ENCODE measurements around the gene IFITM1.
"Not testable (repeated sequence)": the region's sequence is repeated elsewhere in the genome, so short reads cannot be mapped to it uniquely, and the experiment has no call there.

Gene IFITM1

DNA sequence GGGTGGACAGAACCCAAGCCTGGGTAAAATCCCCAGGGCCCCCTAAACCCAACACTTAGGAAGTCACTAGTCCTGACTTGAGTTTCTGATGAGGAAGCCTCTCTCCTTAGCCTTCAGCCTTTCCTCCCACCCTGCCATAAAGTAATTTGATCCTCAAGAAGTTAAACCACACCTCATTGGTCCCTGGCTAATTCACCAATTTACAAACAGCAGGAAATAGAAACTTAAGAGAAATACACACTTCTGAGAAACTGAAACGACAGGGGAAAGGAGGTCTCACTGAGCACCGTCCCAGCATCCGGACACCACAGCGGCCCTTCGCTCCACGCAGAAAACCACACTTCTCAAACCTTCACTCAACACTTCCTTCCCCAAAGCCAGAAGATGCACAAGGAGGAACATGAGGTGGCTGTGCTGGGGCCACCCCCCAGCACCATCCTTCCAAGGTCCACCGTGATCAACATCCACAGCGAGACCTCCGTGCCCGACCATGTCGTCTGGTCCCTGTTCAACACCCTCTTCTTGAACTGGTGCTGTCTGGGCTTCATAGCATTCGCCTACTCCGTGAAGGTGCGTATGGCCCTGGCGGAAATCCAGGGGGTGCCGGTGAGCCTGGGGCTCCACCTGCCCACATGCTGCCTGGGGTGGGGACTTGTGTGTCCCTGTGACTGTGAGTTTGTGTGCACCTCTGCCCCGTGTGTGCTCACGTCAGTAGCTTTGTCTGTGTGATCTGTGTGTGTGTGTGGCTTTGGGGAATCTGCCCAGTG, at the start of gene IFITM1:
IFITM1 (plus strand) TSS at position 254 of the 767 bp plus-strand sequence; CDS start at position 385, 131 bp downstream.
- DNase-seq: peak; percentile 78

DNA sequence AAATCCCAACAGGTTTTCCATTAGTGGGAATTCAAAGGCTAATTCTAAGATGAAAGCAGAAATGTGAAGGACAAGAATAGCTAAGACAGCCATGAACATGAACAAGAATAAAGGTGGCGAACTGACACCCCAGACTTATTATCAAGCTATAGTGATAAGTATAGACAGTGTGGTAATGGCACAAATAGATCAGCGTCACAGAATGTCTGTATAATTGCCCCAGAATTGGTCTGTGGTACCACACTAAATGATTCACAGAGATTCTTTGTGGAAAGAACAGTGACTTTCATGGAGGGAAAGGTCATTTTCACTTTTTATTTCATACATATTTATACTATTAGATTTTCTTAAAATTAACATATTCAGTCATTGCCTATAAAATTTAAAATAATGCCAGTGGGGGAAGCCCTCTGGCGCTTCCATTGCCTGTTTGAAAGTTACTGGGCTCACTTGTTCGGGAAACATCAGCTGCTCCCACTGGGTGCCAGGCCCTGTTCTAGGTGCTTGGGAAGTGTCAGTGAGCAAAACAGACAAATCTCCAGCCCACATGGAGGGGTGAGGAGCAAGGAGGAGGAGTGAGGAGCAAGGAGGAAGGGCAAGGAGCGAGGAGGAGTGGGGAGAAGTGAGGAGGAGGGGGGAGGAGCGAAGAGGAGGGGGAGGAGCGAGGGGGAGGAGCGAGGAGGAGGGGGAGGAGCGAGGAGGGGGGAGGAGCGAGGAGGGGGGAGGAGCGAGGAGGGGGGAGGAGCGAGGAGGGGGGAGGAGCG, 47.0 kb upstream of the IFITM1 start:
- no peak for DNase-seq

DNA sequence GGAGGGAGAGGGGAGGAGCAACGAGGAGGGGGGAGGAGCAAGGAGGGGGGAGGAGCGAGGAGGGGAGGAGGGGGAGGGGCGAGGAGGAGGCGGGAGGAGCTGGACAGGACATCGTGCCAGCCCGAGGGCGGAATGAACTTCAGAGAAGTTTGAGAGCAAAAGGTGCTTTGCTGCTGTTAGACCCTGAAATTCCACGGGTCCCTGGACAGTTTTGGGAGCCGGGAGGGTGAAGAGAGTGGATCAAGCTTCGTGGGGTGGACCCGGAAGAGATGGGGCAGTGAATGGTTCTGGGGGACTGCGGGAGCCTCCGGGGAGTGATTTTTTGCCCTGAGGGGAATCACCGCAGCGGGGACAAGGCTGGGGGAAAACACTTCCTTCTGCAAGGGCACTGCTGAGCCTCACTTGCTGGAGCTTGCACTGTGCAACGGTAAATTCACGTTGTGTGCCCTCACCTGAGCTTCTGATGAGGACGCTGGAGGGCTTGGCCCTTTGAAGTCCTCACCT, 46.3 kb upstream of the IFITM1 start:
- no peak for DNase-seq

DNA sequence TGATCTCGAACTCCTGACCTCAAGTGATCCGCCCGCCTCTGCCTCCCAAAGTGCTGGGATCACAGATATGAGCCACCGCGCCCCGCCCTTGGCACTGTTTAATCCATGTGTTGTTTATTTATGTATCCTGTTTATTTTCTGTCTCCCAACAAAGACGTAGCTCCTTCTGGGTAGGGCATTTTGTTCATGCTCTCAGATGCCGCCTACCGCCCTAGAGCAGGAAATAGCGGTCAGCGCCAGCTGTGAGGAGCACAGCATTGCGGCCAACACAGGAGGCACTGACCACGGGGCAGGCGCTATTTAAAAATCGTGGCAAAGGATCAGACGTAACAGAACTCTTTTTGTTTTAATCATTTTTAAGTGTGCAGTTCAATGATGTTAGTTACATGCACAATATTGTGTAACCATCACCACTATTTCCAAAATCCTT, 45.1 kb upstream of the IFITM1 start:
- not testable (repeated sequence) for DNase-seq

DNA sequence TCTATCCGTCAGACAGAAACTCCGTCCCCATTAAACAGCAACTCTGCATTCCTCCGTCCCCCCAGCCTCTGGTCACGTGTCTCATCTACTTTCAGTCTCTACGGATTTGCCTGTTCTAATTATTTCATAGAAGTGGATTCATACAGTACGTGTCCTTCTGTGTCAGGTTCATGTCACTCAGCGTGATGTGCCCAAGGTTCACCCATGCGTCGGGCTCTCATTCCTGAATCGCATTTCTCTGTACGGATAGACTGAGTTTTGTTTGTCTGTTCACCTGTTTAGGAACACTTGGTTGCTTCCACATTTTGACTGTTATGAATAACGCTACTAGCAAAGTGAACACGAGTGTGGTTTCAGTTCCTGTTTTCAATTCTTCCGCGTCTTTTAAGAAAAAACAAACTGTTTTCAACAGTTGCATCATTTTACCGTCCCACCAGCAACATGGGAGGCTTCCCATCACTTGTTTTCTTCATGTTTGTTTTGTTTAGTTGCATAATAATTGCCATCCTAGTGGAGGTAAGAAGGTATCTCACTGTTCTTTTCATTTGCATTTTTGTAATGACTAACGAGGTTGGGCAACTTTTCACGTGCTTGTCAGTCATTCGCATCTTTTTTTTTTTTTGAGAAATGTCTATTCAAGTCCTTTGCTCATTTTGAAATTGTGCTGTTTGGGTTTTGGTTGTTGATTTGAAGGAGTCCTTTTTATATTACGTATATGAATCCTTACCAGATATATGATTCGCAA, 44.5 kb upstream of the IFITM1 start:
- no peak for DNase-seq

DNA sequence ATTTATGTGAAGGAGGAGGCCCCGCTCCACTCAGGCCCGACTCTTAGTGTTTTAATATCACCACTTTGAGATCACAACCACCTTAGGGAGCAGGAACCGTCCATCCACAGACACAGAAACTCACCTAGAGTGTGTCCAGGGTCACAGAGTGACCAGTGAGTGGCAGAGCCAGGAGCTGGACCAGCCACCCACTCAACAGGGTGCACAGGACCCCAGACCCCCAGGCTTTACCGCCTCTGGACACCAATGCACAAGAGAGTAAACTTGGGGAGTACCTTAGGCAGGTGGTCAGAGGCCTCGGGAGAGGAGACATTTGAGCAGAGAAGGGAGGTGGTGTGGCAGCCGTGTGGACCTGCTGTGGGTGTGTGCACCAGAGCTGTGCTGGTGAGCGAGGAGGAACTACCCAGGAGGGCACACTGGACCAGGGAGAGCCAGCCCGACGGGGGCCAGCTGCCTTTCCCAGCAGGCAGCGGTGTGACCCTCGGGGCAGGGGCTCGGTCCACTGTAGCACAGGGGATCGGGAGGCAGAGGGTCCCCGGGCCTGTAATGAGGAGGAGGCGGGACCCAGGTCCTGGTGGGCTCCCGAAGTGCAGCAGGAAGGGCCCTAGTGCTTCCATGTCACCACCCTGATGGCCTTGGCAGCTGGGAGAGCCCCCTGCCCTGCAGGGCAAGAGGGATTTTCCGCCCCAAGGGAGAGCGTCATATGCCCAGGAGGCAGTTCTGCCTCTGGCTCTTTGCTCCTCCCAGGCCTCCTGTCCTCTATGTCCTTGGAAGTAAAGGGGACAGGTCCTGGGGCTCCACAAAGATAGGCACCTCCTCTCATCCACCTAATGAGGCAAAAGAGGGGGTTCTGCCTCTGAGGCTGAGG, 43.2 kb upstream of the IFITM1 start:
- DNase-seq: no peak

DNA sequence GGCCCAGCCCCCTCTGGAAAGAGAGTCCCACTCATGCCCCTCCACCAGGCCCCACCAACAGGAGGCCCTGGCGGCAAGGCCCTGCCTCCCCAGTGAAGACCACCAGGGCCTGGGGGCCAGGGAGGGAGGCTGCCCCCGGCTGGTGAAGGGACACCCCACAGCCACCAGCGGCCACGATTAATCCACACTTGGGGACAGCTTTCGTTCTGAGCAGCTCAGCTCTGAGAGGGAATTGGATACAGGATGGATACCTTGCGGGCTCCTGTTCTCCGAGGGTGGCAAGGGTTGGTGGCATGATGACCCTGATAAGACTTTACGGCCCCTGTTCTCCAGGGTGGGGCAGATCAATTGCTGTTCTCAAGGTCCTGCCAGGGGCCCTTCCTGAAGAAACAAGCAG, 42.5 kb upstream of the IFITM1 start:
- DNase-seq: no peak

DNA sequence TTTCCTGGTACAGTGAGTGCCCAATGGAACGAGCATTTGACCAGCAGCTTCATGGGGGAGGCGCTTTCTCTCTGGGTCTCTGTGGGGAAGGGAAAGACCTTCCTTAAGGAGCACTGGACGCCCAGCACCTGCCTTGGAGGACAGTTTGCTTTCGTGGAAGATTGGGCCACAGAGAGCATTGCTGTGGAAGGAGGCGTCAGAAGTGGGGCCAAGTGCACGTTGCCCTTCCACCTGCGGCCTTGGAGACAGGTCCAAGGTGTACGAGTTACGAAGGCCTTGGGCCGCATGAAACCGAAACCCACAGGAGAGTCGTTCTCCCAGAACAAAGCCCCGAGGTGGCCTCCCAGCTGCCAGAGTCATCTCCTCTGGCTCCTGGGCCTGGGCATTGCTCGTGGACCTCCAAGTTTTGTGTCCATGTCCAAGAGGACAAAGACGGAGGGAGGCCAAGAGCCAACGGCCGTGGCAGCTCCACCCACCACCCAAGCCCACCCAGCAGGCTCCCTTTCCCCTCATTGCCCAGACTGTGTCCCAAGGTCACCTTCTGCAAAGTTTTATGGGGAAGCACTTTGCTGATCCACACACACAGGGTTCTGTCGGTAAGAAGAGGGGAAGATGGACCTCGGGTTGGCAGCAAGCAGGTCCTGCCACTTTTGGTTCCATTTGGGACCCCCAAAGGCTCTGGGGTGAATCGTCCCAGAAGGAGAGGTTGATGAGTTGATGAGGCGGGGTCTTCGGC, 41.5 kb upstream of the IFITM1 start:
- no peak for DNase-seq

DNA sequence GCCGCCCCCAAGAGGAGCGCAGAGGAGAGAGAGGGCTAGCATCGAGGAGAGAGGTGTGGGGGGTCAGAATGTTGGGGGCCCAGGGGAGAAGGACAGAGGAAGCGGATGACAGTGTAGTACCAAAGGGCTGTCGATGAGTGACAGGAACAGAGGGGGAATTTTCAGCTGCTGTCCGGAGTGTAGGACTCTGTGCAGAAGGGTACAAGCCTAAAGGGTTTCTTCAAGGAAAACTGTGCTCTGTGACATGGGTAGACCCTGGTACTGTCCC, 41.0 kb upstream of the IFITM1 start:
- DNase-seq: no peak

DNA sequence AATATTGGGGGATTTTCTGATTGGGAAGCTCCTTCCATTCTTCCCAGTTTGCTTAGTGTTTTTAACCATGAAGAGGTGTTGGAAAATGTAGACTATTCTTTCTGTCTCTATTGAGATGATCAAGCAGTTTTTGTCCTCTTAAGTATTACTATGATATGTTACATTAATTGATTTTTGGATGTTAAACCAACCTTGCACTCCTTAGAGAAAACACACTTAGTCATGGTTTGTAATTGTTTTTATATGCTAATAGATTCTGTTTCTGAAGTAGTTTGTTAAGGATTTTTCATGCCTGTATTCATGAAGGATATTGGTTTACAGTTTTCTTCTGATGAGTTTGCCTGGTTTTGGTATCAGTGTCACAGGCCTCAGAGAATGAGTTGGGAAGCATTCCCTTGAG, 37.6 kb upstream of the IFITM1 start:
- no peak for DNase-seq

DNA sequence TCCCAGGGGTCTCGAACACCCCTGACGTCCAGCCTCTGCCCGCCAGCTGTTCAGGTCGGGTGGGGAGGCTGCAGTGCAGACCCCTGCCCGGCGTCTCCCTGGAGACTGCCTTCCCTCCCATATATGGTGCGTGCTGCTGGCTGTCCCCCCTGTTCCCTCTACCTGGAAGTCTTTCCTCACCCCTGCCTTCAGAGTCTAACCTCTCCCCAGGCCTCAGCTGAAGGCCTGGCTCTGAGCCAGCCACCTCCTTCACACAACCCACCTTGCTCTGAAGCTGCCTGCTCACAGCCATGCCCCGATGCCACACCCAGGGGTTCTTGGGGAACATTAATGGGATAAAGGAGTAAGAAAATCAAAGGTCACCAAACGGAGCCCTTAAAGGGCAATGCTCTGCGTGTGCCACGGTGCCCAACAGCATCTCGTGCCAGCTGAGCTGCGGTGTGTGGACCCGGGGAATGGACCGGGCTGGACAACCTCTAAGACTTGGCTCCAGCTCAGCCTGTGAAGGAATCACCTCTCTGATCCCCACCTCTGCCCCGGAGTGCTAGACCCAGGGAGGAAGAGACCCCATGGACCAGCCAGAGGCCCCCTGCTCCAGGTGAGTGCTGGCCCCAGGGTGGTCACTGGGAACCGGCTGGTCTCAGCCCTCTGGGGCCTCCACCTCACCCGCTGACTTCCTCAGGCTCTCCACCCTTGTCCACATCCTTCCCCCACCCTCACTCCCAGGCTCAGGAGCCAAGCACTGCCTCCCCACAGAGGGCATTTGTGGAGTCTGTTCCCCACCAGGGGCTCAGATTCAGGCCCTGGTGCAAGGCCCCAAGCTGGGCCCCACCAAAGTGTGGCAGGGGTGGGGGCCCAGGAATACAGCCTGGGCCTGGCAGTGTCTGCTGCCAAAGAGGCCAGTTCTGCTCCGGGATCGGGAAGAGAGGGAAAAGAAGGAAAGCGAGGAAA, 35.6 kb upstream of the IFITM1 start, which contains the start of gene NLRP6:
NLRP6 (plus strand) TSS at position 407 of the 951 bp plus-strand sequence; CDS start at position 570, 163 bp downstream.
- DNase-seq: no peak

DNA sequence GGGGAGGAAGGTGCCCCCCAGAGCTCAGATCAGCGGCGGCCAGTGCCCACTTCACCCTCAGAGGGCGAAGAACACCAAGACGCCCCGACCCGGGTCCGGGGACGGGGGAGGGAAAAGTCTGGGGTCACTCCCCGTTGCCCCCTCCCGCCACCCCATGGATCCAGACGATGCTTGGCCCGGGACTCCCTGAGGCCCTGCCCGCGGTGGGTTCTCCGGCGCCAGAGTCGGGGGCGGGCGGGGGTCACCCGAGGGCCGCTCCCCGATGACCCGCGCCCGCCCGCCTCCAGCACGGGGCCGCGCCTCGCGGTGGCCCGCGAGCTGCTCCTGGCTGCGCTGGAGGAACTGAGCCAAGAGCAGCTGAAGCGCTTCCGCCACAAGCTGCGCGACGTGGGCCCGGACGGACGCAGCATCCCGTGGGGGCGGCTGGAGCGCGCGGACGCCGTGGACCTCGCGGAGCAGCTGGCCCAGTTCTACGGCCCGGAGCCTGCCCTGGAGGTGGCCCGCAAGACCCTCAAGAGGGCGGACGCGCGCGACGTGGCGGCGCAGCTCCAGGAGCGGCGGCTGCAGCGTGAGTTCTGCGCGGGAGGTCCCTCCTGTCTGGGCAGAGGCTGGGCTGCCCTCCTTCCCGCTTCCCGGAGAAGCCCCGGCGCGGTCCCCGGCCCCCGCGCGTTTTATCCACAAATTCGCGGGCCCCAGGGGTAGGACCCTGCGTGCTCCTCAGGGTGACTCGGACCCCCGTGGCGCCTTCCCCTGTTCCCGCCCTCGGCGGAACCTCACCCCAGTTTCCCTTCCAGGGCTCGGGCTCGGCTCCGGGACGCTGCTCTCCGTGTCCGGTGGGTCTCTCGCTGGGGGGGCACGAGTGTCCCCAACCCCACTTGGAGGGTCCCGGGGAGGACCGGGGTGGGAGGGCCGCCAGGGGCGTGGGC, 34.5 kb upstream of the IFITM1 start:
- no peak for DNase-seq

DNA sequence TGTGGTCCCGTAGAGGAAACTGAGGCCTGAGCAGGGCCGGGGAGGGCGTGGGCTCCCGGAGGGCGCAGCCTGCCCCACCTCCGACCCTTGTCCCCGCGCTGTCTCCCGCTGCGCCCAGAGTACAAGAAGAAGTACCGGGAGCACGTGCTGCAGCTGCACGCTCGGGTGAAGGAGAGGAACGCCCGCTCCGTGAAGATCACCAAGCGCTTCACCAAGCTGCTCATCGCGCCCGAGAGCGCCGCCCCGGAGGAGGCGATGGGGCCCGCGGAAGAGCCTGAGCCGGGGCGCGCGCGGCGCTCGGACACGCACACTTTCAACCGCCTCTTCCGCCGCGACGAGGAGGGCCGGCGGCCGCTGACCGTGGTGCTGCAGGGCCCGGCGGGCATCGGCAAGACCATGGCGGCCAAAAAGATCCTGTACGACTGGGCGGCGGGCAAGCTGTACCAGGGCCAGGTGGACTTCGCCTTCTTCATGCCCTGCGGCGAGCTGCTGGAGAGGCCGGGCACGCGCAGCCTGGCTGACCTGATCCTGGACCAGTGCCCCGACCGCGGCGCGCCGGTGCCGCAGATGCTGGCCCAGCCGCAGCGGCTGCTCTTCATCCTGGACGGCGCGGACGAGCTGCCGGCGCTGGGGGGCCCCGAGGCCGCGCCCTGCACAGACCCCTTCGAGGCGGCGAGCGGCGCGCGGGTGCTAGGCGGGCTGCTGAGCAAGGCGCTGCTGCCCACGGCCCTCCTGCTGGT, 33.7 kb upstream of the IFITM1 start:
- no peak for DNase-seq

DNA sequence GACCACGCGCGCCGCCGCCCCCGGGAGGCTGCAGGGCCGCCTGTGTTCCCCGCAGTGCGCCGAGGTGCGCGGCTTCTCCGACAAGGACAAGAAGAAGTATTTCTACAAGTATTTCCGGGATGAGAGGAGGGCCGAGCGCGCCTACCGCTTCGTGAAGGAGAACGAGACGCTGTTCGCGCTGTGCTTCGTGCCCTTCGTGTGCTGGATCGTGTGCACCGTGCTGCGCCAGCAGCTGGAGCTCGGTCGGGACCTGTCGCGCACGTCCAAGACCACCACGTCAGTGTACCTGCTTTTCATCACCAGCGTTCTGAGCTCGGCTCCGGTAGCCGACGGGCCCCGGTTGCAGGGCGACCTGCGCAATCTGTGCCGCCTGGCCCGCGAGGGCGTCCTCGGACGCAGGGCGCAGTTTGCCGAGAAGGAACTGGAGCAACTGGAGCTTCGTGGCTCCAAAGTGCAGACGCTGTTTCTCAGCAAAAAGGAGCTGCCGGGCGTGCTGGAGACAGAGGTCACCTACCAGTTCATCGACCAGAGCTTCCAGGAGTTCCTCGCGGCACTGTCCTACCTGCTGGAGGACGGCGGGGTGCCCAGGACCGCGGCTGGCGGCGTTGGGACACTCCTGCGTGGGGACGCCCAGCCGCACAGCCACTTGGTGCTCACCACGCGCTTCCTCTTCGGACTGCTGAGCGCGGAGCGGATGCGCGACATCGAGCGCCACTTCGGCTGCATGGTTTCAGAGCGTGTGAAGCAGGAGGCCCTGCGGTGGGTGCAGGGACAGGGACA, 32.9 kb upstream of the IFITM1 start:
- DNase-seq: no peak

DNA sequence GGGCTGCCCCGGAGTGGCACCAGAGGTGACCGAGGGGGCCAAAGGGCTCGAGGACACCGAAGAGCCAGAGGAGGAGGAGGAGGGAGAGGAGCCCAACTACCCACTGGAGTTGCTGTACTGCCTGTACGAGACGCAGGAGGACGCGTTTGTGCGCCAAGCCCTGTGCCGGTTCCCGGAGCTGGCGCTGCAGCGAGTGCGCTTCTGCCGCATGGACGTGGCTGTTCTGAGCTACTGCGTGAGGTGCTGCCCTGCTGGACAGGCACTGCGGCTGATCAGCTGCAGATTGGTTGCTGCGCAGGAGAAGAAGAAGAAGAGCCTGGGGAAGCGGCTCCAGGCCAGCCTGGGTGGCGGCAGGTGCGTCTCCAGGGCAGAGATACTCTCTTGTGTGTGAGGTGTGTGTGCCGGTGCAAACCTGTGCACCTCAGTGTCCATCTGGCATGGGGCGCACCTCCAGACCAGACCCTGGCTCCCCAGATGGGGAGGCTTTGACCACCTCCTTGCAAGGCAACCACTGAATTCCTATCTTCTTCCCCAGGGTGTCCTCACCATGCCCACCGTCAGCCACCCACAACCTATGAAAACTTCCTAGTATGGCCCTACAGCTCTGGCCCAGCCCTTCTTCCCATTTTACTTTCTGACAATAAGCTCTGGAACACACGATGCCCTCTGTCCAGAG, 32.2 kb upstream of the IFITM1 start:
- no peak for DNase-seq

DNA sequence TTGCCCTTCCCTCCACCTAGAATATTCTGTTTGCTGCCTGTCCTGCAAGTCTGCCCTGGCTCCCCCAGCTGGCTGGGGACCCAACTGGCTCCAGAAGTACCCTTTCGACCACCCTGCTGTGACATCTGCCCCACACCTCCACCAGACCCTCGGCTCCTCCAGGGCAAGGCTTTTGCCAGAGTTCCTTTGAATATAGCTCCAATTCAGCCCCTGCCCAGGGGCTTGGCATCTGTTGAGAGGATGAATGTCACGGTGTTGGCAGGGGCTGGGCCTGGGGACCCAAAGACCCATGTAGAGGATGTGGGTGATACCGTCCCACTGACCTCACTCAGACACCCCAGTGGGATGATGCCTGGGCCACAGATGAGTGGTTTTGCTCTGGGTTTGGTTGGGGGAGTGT, 31.7 kb upstream of the IFITM1 start:
- no peak for DNase-seq

All from fibroblast of skin of right quadriceps (primary cell).